GM10847 (cell line): Measurements from ENCODE around the gene SEMA3F.
A peak's percentile ranks its signal among the peaks of the same experiment; 100 is the strongest.

Experiments
- POLR2A ChIP-seq: IDR thresholded peaks from 2 replicates; pipeline ENCODE4 v1.6.1; 2011; ENCODE audit not compliant: insufficient read length; ENCODE audit errors: extremely low read depth

Gene SEMA3F

DNA sequence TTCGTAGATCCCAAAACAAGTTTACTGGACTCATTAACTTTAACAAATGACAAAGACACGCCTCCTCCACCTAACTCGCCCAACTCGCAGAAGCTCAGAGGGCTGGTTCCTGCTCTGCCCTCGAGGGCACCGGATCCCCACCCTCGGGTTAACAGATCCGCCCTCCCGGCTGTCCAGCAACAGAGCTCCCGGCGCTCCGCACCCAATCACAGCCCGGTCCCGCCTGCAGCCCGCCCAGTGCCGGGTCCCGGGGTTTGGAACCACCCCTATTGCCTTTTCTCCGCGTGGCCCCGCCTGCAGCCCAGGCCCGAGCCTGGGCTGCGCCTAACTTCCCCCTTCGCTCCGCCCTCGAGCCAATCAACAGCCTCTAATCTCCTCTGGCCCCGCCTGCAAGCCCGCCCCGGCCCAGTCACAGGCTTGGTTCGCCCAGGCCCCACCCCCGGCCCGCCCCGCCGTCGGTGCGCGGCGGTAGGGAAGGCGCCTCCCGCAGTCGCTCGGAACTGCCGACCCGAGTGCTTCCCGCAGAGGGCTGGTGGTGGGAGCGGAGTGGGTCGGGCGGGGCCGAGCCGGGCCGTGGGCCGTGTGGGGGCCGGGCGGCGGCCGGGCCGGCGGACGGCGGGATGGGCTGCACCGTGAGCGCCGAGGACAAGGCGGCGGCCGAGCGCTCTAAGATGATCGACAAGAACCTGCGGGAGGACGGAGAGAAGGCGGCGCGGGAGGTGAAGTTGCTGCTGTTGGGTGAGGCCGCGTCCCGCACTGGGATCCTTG, 80.8 kb downstream of the SEMA3F start, which contains the start of gene GNAI2:
Gene GNAI2, plus strand, starts transcription at position 489 of the 768 bp plus-strand sequence. Its CDS starts 132 bp downstream, at position 621.
- TF ChIP-seq POLR2A, result peak; percentile 96

DNA sequence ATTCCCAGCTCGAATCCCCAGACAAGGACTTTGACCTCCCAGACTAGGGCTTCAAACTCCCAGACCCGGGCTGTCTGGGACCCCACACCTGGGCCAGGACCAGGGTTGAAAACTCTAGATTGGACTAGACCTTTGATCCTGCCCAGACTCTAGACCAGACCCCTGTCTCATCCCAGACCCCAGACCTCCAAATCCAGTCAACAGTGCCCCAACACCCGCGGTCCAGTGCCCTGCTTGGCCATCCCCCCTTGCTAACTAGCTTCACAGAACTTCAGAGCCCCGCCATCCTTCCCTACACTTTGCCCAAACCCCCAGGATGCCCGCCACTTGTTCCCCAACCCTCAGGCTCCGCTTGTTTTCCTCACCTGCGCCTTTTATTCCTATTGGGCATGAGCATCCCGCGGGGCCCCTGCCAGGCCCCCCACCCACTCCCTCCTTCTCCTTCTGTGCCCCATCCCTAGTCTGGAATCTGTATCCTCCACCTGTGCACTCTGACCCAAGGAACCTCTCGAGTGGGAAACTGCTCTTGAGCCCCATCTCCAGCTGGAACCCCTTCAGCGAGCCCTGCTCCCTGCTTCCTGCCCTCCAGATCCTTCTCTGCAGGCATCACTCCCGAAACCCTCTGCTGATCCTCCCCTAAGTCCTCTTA, 81.5 kb downstream of the SEMA3F start:
- no peak for TF ChIP-seq POLR2A

- no peak for TF ChIP-seq POLR2A
Observed at GRCh38 chr3:50237133-50237651, 82.1 kb downstream of the SEMA3F start.

GRCh38 chr3:50237754-50238548, 82.8 kb downstream of the SEMA3F start:
- TF ChIP-seq POLR2A, result peak; percentile 54

DNA sequence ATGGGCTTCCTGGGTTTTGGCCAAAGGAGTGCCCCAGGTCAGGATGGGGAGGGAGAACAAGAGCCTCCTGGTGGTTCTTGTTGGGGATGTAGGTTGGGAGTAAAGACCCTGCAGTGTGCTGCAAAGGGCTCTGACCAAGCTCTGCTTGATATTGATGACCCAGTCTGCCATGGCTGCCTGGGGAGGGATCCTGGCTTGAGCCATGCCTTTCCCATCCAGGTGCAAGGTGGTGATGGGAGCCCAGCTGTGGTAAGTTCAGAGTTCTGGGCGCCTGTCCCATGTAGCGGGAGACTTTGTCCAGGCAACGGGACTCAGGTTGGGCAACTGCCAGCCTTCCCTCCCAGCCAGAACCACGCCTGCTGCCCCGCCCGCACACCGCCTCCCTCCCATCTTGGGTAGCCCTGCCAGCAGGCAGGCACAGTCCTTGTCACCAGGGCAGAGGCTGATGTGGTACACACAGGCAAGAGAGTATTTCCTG, 83.5 kb downstream of the SEMA3F start:
- no peak for TF ChIP-seq POLR2A
